ENCODE data around the gene BAG1.

The BAG1 gene

DNA sequence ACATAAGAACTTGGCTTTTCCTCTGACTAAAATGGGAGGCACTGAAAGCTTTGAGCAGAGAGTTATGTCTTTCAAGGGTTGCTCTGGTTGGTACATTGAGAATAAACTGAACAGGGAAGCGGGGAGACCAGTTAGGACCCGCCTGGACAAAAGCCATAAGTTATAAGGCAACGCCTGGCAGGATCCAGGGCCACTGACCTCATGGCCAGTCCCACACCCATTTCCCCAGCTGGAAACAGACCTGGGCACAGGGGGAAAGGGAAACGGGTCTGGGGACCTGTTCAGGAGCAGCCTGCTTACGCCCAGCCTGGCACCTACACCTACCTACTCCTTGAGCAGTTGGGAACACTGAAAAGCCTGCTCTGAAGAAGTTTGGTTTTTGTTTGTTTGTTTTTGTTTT is 23.2 kb downstream of the BAG1 start:
- no peak for DNase-seq

DNA sequence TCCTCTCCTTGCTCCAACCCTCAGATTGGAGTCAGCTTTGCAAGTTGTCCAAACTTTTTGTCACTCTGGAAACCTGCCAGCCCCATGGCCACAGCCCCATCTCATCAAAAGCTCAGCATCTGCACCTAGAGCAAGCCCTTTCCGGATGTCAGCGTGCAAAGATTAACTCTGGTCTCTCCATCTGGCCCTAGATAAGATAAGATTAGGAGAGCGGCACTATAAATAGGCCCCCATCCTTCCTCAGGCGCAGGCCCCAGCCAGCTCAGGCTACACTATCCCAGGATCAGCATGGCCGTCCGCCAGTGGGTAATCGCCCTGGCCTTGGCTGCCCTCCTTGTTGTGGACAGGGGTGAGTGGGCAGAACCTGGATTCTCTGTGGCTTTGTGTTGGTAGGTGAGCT is 24.6 kb downstream of the BAG1 start, which contains the start of gene SPINK4:
TSS of gene SPINK4 (plus strand) at position 247 of the 400 bp plus-strand sequence. CDS start at position 289, 42 bp downstream.
- DNase-seq, result no peak

- DNase-seq, result no peak
Measured at GRCh38 chr9:33236571-33236970, 27.9 kb downstream of the BAG1 start.

DNA sequence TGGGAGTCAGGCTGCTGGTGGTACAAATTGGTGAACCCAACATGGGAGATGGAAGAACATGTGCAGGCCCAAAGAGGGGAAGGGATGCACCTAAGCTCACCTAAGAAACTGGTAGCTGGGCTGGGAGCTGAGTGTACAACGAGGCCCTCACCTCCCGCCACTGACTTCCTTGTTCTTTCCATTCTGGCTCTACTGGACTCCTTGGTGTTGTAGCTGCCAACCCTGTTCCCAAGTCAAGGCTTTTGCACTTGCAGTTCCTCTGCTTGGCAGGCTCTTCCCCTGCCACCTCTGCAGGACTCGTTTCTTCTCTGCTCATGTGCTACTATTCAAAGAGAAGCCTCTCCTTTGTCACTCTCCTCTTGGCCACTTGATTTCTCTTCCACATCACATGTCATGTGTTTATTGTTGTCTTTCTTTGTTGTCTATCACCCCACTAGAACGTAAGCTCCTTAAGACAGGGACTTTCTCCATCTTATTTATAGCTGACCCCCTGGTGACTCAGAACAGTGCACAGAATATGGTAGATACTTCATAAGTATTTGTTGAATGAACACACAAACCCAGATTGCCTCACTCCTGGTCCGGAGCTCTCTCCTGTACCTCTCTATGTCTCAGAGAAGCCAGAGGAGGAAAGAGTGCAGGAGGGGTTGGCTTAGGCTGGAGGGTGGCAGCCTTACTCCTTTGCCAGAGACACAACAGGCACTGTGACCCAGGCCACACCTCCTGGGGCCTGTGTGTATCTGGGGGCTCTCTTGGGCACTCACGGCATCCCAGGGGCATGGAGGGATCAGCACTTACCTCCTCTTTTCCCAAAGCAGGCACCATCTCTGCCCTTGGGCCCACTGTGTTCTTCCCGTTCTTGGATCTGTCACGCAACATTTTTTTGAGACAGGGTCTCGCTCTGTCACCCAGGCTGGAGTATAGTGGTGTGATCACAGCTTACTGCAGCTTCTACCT is 29.7 kb downstream of the BAG1 start:
- no peak for DNase-seq

DNA sequence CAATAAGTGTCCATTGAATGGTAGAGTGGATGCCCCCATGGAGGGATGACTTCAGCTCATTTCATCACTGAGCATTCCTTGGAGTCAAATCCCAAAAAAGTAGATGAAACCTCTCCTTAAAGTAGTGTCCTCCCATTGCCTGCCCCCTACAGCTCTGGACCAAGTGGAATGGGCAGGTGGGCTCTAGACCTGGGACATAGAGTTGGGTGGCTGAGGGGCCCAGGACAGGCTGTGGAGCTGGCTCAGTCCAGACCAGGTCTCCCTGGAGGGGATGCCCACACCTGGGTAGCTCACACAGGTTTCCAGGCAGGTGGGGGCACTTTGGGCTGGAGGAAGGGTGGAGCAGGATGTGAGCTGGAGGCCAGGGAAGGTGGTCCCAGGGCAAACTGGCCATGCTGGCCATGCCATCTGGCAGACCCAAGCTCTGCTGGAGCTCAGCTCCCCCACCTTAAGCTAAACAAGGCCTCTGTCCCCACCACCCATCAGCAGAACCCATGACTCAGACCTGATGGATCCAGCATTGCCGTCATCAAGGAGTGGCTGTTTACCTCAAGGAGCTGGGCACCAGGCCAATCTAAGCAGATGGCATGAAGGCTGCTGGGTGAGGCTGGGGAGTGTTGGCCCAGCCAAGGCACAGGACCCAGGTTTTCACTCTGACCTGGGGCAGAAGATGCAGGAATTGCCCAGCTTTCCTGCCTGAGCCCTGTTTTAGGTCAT is 30.7 kb downstream of the BAG1 start:
- no peak for DNase-seq

GRCh38 chr9:33232815-33233214 is 31.7 kb downstream of the BAG1 start:
- DNase-seq, result no peak

GRCh38 chr9:33231623-33231942 is 32.9 kb downstream of the BAG1 start:
- no peak for DNase-seq

GRCh38 chr9:33230756-33231622 is 33.5 kb downstream of the BAG1 start:
- no peak for DNase-seq

- DNase-seq, result no peak
Measured at GRCh38 chr9:33229359-33230114, 35.0 kb downstream of the BAG1 start.

GRCh38 chr9:33228606-33229005 is 35.9 kb downstream of the BAG1 start:
- DNase-seq, result no peak

GRCh38 chr9:33227741-33228140 is 36.8 kb downstream of the BAG1 start:
- DNase-seq, result no peak

DNA sequence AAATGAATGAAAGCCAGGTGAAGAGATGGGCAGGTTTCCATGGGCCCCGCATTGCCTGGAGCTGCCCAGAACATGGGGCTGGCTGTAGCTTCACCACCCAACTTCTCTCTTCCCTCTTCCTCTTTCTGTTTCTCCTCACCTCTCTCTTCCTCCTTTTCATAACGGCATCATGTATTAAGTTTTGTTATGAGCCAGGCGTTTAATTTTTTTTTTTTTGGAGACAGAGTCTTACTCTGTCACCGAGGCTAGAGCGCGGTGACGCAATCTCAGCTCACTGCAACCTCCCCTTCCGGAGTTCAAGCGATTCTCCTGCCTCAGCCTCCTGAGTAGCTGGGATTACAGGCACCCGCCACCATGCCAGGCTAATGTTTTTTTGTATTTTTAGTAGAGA is 37.5 kb downstream of the BAG1 start:
- no peak for DNase-seq

DNA sequence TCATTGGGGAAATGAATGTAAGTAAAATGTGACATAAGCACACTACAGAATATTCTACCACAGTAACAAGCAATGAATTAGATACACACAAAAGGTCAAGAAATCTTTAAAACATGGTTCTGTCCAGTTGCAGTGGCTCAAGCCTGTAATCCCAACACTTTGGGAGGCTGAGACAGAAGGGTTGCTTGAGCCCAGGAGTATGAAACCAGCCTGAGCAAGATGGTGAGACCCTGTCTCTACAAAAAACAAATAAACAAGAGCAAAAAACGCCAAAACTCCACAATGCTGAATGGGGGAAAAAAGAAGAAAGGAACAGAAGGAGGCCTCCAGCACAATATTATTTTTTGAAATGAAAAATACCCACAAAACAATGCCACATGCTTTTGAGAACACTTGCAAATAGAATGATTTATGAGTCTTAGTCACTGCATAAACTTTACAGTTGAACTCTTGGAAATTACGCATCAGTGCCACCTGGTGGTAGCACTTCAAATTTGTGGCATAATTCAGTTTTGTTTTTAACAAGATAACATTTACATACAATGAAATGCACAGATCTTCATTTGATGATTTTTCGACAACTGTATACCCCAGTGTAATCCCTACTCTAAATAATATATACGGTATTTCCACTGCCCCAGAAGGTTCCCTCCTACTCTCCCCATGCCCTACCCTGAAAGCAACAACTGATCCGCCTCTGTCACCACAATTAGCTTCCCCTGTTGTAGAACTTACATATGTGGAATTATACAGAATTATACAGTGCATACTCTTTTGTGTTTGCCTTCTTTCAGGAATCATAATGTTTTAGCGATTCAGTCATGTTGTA is 39.0 kb downstream of the BAG1 start:
- peak; percentile 65 for DNase-seq

DNA sequence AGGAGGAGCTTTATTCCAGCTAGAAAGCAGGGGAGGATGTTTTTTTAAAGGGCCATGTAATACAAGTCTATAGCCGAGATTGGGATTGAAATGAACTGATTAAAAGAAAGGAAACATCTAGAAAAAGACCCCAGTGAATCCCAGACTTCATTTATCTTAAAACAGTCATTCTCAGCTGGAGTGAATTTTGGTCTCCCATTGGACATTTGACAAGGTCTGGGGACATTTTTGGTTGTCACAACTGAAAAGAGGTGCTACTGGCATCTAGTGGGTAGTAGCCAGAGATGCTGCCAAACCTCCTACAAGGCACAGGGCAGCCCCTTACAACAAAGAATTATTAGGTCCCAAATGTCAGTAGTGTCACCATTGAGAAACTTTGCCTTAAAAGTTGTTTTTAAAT is 40.8 kb downstream of the BAG1 start:
- DNase-seq, result no peak

DNA sequence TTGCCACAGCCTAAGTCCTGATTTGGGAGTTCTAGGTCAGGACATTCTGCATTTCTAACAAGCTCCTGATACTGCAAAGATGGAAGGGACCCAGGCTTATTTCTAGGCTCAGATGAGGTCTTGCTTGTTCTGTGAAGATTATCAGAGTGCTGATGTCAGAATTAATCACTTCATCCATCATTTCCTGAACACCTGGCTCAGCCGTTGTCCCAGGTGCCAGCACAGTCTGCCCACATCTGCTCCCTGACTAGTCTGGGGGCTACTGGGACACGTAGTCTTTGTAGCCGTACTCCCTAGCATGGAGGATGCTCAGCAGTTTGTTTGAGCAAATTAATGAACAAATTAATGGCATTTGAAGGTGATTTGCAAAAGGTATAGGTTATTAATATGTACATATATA is 42.5 kb downstream of the BAG1 start:
- no peak for DNase-seq

- no peak for DNase-seq
Measured at GRCh38 chr9:33221568-33221884, 43.0 kb downstream of the BAG1 start.

DNA sequence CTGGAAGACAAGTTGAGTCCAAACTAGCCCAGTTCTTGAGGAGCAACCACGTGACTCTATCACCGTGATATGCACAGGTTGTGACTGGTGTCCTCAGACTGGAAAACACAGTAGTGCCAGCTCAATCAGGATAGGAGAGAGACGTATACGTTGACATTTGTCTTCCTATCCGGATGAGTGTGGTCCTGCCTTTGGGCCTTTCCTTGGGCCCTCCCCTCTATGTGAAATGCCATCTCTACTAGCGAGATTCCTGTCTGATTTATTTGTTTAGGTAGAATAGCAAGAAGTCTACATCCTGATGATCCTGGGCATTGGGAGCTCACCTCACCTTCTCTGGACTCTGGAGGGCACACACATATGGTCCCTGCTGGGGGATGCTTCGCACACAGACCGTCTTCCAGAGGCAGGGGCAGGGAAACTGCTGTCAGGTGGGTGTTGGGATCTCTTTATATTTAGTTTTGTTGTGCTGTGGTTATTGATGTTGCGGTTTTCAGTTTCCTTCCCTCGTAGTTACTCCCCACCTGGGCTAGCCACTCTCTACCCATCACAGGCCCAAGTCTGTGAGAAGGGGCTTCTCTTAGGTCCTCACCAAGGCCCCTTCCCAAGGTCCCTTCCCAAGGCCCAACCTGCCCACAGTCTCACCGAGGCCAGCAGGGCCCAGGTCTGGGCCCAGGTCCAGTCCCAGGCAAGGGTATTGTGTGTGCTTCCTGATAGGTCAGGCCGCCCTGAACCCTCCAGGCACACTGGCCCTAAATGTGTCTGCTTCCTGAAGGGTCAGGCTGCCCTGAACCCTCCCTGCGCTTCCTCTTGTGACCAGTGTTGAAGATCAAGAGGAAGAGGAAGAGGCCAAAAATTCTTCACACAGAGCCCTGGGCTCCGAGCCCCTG is 43.6 kb downstream of the BAG1 start:
- DNase-seq, result no peak

DNA sequence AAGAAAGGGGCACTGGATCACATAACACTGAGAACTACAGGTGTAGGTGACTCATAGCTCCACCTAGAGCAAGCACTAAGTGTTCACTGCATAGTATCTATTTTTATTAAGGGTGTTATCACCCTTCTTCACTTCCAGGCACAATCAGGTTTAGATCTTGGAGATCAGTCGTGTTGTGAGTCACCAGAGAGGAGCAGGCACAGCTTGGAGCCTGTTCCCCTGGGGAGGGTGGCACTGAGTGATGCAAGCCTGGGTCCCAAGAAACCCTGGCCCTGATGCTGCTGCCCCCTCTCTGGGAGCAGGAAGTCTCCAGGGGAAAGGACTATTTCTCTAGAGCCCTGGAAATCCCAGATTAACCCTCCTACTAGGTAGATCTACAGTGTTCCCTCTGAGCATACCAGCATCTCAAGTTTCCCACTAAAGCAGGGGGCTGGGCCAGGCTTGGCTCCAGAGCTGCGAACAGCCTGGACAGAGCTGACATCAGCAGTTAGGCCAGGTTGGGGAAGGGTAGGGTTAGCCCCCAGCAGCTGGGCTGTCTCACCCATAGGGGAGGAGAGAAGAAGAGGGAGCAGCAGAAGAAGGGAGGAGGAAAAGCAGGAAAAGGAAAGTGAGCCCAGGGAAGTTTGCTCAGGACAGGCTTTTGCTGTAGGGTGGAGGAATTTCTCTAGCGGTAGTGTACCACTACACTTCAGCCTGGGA is 52.7 kb downstream of the BAG1 start:
- DNase-seq, result no peak

DNA sequence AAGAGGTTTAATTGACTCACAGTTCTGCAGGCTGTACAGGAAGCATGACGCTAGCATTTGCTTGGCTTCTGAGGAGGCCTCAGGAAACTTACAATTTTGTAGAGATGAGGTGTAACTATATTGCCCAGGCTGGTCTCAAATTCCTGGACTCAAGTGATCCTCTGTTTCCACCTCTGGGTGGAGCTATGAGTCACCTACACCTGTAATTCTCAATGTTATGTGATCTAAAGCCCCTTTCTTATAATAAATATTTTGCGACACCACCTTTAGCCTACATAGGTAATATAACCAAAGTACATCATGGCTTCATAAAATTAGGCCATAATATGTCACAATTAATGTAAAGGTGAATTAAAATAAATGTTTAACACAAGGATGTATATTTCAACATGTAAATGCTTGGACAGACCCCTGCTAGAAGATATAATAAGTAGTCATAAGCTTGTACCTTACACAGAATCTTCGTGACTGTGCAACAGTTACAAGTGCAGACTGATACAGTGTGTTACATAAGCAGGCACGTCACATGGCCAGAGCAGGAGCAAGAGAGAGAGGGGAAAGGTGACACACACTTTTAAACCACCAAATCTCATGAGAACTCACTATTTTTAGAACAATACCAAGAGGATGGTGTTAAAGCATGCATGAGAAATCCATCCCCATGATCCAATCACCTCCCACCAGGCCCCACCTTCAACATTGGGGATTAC is 54.3 kb downstream of the BAG1 start:
- DNase-seq, result no peak
